Neural cell (in vitro differentiated cells): Measurements from ENCODE around the gene FAF1. TPM values are rescaled to one million over a fixed set of nuclear protein-coding genes. Genes with fewer than 3 reads are reported as not detected.

Experiments
- H2AFZ ChIP-seq: fragments of 200-600, 300-800 bp; sonication (generic), shearing (Covaris generic); 2 replicates; pipeline ENCODE4 v1.6.0; 2014; ENCODE audit warnings: low read depth, mild to moderate bottlenecking, antibody characterized with exemption, low read length, moderate library complexity
- H3F3A ChIP-seq: fragments of 200-600 bp; shearing (Covaris generic); 2 replicates; pipeline ENCODE4 v1.6.1; 2016; ENCODE audit warnings: mild to moderate bottlenecking, moderate library complexity, mixed read lengths, antibody characterized with exemption, low read length; ENCODE audit not compliant: insufficient read depth, poor library complexity, severe bottlenecking
- H3K27ac ChIP-seq: fragments of 200-600, 300-800 bp; sonication (generic), shearing (Covaris generic); 2 replicates; pipeline ENCODE4 v1.5.1; 2014; ENCODE audit warnings: mild to moderate bottlenecking, low read length, moderate library complexity
- H3K27me3 ChIP-seq: fragments of 300-800, 200-600 bp; sonication (generic), shearing (Covaris generic); 2 replicates; pipeline ENCODE4 v1.6.0; 2014; ENCODE audit warnings: mild to moderate bottlenecking, low read depth, low read length, moderate library complexity; ENCODE audit not compliant: insufficient read depth
- H3K36me3 ChIP-seq: fragments of 300-800, 200-600 bp; sonication (generic), shearing (Covaris generic); 2 replicates; pipeline ENCODE4 v1.5.1; 2014; ENCODE audit warnings: mild to moderate bottlenecking, antibody characterized with exemption, low read length, moderate library complexity; ENCODE audit not compliant: insufficient read depth
- H3K4me2 ChIP-seq: fragments of 300-800, 200-600 bp; sonication (generic), shearing (Covaris generic); 2 replicates; pipeline ENCODE4 v1.6.0; 2014; ENCODE audit warnings: mild to moderate bottlenecking, low read length
- H3K4me3 ChIP-seq: fragments of 300-800, 200-600 bp; sonication (generic), shearing (Covaris generic); 2 replicates; pipeline ENCODE4 v1.5.1; 2014; ENCODE audit warnings: mild to moderate bottlenecking, low read length, moderate library complexity
- H3K79me2 ChIP-seq: fragments of 200-600 bp; shearing (Covaris generic); replicated peaks from 2 replicates; pipeline ENCODE4 v1.6.0; 2014; ENCODE audit warnings: mild to moderate bottlenecking, low read length, moderate library complexity; ENCODE audit not compliant: insufficient read depth
- H3K9ac ChIP-seq: fragments of 300-800, 200-600 bp; sonication (generic), shearing (Covaris generic); 2 replicates; pipeline ENCODE4 v1.6.1; 2016; ENCODE audit warnings: mild to moderate bottlenecking, low read length, mixed read lengths
- H3K9me2 ChIP-seq: fragments of 200-600 bp; shearing (Covaris generic); 2 replicates; pipeline ENCODE4 v1.6.1; 2016; ENCODE audit warnings: mild to moderate bottlenecking, low read length, mixed read lengths; ENCODE audit not compliant: insufficient read depth
- H3K9me3 ChIP-seq: fragments of 200-600, 300-800 bp; sonication (generic), shearing (Covaris generic); 2 replicates; pipeline ENCODE4 v1.6.1; 2016; ENCODE audit warnings: mild to moderate bottlenecking, mixed run types, low read length, moderate library complexity, mixed read lengths
- H4K20me1 ChIP-seq: fragments of 200-600 bp; shearing (Covaris generic); 2 replicates; pipeline ENCODE4 v1.6.1; 2016; ENCODE audit warnings: mild to moderate bottlenecking, mixed run types; ENCODE audit not compliant: insufficient read depth
- EP300 ChIP-seq: fragments of 450-650 bp; conservative IDR thresholded peaks from 2 replicates; pipeline ENCODE4 v1.6.1; 2014; ENCODE audit warnings: antibody characterized with exemption, mild to moderate bottlenecking, moderate library complexity; ENCODE audit not compliant: poor library complexity, severe bottlenecking
- EZH2 ChIP-seq: fragments of 200-600, 300-800 bp; shearing (Covaris generic), sonication (generic); IDR thresholded peaks from 2 replicates; pipeline ENCODE4 v1.6.1; 2014; ENCODE audit warnings: antibody characterized with exemption, low read length, borderline replicate concordance, mild to moderate bottlenecking; ENCODE audit not compliant: insufficient read depth, poor library complexity, severe bottlenecking
- MXI1 ChIP-seq: fragments of 450-650 bp; conservative IDR thresholded peaks from 2 replicates; pipeline ENCODE4 v1.6.1; 2014; ENCODE audit warnings: antibody characterized with exemption, mild to moderate bottlenecking; ENCODE audit not compliant: poor library complexity, severe bottlenecking
- POLR2AphosphoS5 ChIP-seq: IDR thresholded peaks from 2 replicates; pipeline ENCODE4 v1.6.1; 2012
- RAD21 ChIP-seq: fragments of 450-650 bp; conservative IDR thresholded peaks from 2 replicates; pipeline ENCODE4 v1.6.1; 2014; ENCODE audit warnings: antibody characterized with exemption, mild to moderate bottlenecking, moderate library complexity
- SMC3 ChIP-seq: fragments of 450-650 bp; conservative IDR thresholded peaks from 2 replicates; pipeline ENCODE4 v1.6.1; 2014; ENCODE audit warnings: antibody characterized with exemption, mild to moderate bottlenecking, moderate library complexity; ENCODE audit not compliant: poor library complexity
- TAF1 ChIP-seq: IDR thresholded peaks from 2 replicates; pipeline ENCODE4 v1.6.1; 2012; ENCODE audit warnings: low read depth
- polyA plus RNA-seq: library from polyadenylated mRNA; depleted of rRNA; stranded (reverse); fragments of >200 nt; gene quantifications from 2 replicates; pipeline ENCODE4 v1.2.3, GENCODE V29; 2014
- TF ChIP-seq, protein P1 (sequence below): fragments of 450-650 bp; IDR thresholded peaks from 2 replicates; pipeline ENCODE4 v1.5.1; 2014; ENCODE audit warnings: antibody characterized with exemption, mild to moderate bottlenecking, moderate library complexity; ENCODE audit not compliant: poor library complexity, severe bottlenecking
- TF ChIP-seq, protein P2 (sequence below): IDR thresholded peaks from 2 replicates; pipeline ENCODE4 v1.6.1; 2012; ENCODE audit warnings: borderline replicate concordance

Gene FAF1
- polyA plus RNA-seq, 1 donor from 2014 or later = 52.1 TPM

DNA sequence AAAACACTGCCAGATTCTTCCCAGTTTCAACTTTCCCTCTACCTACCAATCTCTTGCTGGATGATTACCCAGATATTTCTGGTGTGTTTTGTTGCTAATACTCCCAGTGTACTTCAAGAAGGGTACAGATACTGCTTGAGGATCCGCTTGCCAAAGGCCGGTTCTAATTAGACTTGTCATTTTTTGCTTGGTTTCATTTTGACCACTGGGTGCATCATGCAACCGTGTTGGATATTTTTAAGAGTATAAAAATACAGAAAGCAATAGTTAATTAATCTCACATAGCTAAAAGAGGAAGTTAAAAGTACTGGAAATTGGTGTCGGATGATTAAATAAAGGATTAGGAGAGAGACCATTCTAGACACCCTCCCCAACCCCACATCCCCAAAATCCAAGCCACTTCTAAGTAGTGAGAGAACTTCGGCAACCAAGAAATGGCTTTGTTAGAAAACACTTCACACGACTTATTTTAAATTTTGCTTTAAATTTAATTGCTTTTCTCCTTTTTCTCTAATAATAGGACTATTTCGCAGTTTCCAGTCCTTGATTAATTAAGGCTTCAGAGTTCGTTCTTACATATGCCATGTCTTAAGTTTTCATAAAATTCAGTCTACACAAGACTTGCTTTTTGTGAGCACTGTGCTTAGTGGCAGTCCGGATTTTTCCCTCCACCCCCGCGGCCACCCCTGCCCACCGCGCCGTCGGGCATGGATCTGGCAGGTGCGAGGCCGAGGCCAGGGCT is 7.5 kb upstream of the FAF1 start:
- Histone ChIP-seq H3K27ac (no peak overlapping the region), H3K9me2 (no peaks in the 10 kb centered on the region), H3F3A (no peaks in the 10 kb centered on the region), H3K4me2 (no peak overlapping the region), H3K27me3 (peaks cover 92% of the 10 kb centered on the region), H3K9ac (no peak overlapping the region), H3K9me3 (no peaks in the 10 kb centered on the region), H2AFZ (no peak overlapping the region), H3K79me2 (no peaks in the 10 kb centered on the region), H3K4me3 (peak overlapping the region; percentile 69), H3K36me3 (no peaks in the 10 kb centered on the region), H4K20me1 (no peaks in the 10 kb centered on the region)
- TF ChIP-seq SMC3 = no peak
- TF ChIP-seq, protein P1, sequence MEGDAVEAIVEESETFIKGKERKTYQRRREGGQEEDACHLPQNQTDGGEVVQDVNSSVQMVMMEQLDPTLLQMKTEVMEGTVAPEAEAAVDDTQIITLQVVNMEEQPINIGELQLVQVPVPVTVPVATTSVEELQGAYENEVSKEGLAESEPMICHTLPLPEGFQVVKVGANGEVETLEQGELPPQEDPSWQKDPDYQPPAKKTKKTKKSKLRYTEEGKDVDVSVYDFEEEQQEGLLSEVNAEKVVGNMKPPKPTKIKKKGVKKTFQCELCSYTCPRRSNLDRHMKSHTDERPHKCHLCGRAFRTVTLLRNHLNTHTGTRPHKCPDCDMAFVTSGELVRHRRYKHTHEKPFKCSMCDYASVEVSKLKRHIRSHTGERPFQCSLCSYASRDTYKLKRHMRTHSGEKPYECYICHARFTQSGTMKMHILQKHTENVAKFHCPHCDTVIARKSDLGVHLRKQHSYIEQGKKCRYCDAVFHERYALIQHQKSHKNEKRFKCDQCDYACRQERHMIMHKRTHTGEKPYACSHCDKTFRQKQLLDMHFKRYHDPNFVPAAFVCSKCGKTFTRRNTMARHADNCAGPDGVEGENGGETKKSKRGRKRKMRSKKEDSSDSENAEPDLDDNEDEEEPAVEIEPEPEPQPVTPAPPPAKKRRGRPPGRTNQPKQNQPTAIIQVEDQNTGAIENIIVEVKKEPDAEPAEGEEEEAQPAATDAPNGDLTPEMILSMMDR = no peak
- TF ChIP-seq, protein P2, sequence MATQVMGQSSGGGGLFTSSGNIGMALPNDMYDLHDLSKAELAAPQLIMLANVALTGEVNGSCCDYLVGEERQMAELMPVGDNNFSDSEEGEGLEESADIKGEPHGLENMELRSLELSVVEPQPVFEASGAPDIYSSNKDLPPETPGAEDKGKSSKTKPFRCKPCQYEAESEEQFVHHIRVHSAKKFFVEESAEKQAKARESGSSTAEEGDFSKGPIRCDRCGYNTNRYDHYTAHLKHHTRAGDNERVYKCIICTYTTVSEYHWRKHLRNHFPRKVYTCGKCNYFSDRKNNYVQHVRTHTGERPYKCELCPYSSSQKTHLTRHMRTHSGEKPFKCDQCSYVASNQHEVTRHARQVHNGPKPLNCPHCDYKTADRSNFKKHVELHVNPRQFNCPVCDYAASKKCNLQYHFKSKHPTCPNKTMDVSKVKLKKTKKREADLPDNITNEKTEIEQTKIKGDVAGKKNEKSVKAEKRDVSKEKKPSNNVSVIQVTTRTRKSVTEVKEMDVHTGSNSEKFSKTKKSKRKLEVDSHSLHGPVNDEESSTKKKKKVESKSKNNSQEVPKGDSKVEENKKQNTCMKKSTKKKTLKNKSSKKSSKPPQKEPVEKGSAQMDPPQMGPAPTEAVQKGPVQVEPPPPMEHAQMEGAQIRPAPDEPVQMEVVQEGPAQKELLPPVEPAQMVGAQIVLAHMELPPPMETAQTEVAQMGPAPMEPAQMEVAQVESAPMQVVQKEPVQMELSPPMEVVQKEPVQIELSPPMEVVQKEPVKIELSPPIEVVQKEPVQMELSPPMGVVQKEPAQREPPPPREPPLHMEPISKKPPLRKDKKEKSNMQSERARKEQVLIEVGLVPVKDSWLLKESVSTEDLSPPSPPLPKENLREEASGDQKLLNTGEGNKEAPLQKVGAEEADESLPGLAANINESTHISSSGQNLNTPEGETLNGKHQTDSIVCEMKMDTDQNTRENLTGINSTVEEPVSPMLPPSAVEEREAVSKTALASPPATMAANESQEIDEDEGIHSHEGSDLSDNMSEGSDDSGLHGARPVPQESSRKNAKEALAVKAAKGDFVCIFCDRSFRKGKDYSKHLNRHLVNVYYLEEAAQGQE = no peak
- TF ChIP-seq MXI1 = no peak

DNA sequence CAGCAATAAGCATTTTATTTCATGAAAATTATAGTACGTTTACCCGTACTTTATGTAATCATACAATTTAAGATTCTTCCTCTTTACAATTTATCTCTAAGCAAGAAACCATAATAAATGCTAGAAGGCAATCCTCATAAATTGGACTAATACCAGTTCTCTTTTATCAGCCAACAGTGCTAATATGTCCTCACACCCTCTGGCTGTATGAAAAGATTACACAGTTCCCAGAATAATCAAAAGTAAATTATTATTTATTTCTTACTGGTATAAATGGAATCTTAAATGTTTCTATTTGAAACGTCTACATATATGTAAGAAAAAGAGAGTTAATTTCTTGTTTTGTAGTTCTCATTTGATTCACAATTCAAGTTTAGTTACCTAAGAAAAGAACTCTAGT is 6.9 kb upstream of the FAF1 start:
- Histone ChIP-seq H3K4me3 (no peak overlapping the region), H3K36me3 (no peaks in the 10 kb centered on the region), H3K9me2 (no peaks in the 10 kb centered on the region), H2AFZ (no peak overlapping the region), H4K20me1 (no peaks in the 10 kb centered on the region), H3K27me3 (peaks cover 88% of the 10 kb centered on the region), H3K27ac (no peak overlapping the region), H3K9ac (no peak overlapping the region), H3K9me3 (no peaks in the 10 kb centered on the region), H3K4me2 (no peak overlapping the region), H3K79me2 (no peaks in the 10 kb centered on the region), H3F3A (no peaks in the 10 kb centered on the region)
- no peak for TF ChIP-seq EP300
- no peak for TF ChIP-seq EZH2

DNA sequence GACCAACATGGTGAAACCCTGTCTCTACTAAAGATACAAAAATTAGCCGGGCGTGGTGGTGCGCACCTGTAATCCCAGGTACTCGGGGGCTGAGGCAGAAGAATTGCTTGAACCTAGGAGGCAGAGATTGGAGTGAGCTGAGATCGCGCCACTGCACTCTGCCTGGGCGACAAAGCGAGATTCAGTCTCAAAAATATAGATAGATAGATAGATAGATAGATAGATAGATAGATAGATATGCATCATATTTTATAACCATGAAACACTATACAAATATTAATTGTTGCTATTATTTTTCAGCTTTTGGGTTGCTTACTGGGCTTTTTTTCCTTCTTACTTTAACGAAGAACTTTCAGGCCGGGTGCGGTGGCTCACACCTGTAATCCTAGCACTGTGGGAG is 4.8 kb upstream of the FAF1 start:
- Histone ChIP-seq H3K27me3 (peaks cover 66% of the 10 kb centered on the region), H3K9me2 (no peaks in the 10 kb centered on the region), H3K9ac (no peak overlapping the region), H2AFZ (no peak overlapping the region), H4K20me1 (no peaks in the 10 kb centered on the region), H3K36me3 (no peaks in the 10 kb centered on the region), H3K4me3 (no peak overlapping the region), H3K27ac (no peak overlapping the region), H3K9me3 (no peaks in the 10 kb centered on the region), H3K4me2 (no peak overlapping the region), H3F3A (peaks cover 5% of the 10 kb centered on the region), H3K79me2 (no peaks in the 10 kb centered on the region)
- TF ChIP-seq, protein P1 = no peak
- TF ChIP-seq EP300 = no peak
- TF ChIP-seq POLR2AphosphoS5 = no peak
- TF ChIP-seq EZH2 = no peak
- TF ChIP-seq, protein P2 = no peak
- no peak for TF ChIP-seq SMC3
- TF ChIP-seq MXI1 = no peak
- no peak for TF ChIP-seq RAD21
- no peak for TF ChIP-seq TAF1
